Stimulated activated CD4-positive, alpha-beta T cell treated with anti-CD3 and anti-CD28 coated beads, Interleukin-4, amount 100 ng/mL, for 4 hours (primary cell): ENCODE results near the gene TFDP1.

ENCODE experiments used
- DNase-seq, 2 experiments: peaks; one replicate each; pipeline ENCODE4 v3.0.0-alpha.2; 2020

Gene TFDP1

GRCh38 chr13:113669231-113669754 lies 84.7 kb downstream of the TFDP1 start:
- DNase-seq, result no peak

GRCh38 chr13:113669755-113670341 lies 85.3 kb downstream of the TFDP1 start:
- no peak for DNase-seq

- no peak for DNase-seq
These were observed 86.0 kb downstream of the TFDP1 start for GRCh38 chr13:113670541-113670940.

- no peak for DNase-seq
These were observed 86.8 kb downstream of the TFDP1 start for GRCh38 chr13:113671066-113672001.

- DNase-seq, result no peak
These were observed 87.6 kb downstream of the TFDP1 start for GRCh38 chr13:113672002-113672651.
